ENCODE results near the gene APOD. TPM values are rescaled to one million over a fixed set of nuclear protein-coding genes. Genes with fewer than 3 reads are reported as not detected.
"Not testable (repeated sequence)": the region's sequence is repeated elsewhere in the genome, so short reads cannot be mapped to it uniquely, and the experiment has no call there.

APOD gene
- total and polyA plus RNA-seq, 8 donors, result 33.0 to 941 (median 188) TPM

DNA sequence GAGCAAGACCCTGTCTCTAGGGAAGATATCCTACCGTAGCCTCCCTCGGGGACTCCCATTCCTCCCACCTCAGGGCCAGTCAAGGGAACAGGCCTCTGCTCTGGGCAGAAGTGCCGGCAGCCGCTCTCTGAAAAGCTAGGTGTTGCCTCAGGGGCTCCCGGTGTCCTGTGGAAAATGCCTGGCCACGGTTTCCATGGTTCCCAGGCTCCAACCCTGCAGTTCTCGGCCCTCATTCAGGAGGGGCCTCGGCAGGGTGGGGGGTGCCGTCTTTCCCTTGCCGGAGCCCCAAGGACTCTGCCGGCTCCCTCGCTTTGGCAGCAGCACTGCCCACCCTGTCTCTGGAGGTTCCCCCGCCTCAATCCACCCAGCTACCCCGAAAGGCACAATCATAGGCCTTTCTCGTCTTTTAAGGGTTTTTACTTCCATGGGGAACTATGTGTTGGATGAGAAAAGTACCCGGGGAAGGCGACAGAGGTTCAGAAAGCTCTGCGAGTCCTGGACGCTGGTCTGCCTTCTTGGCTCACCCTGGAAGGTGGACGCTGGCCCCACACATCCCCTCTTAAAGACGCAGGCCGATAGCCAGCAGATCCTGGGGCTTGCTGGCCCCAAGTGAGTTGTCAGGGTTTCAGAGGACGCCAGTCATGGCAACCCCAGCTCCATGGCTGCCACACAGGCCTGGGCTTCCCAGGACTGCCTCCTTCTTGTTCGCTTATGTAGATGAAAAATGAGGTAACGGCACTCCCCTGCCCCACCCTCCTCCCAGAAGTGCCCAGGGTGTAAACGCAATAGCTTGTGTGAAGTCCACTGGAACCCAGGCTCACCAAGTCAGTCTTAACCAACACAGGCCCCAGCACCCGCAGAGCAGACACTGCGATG lies 34.3 kb upstream of the APOD start:
- WGBS, 5 donors, result 73 to 86% (median 82%) methylated on average over 21 to 24 of the region's 28 CpGs
- DNase-seq, H3K27me3 ChIP-seq: not testable (repeated sequence)

DNA sequence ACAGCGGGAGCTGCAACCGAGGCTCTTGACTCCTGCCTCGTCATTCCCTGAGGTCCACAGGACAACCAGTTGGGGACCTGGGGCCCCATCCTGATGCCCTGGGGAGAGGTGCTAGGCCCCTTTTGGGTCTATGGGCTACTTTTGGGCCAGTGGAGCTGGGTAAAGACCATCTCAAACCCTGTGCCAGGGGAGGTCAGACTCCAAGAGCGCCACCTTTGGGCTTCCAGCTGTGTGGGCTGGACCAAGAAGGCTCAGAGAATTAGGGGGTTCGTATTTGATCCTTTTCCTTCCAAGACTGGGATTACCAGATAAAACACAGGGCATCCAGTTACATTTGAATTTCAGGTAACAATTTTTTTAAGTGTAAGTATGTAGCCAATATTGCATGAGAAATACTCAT lies 33.4 kb upstream of the APOD start:
- H3K4me1 ChIP-seq; intact Hi-C loops (cut with DNase I; ENCODE audit: low total_unique reads); H3K9me3 ChIP-seq; H3K36me3 ChIP-seq; DNase-seq; H3K27me3 ChIP-seq; H3K4me3 ChIP-seq; H3K27ac ChIP-seq: not testable (repeated sequence)
- WGBS, 5 donors, result 73 to 90% (median 78%) methylated on average over 2 to 5 of the region's 5 CpGs

More for the DNA sequence above, 34.3 kb upstream of the APOD start:
- H3K9me3 ChIP-seq; intact Hi-C loops (cut with DNase I; ENCODE audit: low total_unique reads); H3K4me3 ChIP-seq; H3K36me3 ChIP-seq; H3K4me1 ChIP-seq; H3K27ac ChIP-seq: not testable (repeated sequence)

DNA sequence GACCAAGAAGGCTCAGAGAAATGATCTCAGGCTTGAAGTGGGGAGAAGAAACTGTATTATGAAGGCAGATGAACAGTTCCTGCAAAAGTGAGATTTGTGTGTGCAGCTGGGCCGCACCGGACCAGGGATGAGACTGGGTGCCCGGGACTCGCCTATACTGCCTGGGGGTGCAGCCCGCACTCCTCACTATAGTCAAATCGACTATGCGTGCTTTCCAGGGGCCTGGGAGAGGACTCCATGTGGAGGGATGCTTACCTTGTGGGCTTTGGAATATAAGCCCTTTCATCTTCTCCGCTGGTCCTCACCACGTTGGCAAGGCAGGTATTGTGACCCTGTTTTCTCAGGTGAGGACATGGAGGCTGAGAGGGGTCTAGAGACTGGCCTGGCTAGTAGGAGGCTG lies 32.9 kb upstream of the APOD start:
- Histone ChIP-seq H3K4me3 (no peak overlapping the region), H3K27ac (no peak overlapping the region), H3K36me3 (no peaks in the 10 kb centered on the region), H3K4me1 (no peaks in the 10 kb centered on the region), H3K9me3 (no peaks in the 10 kb centered on the region), H3K27me3 (peaks cover 0 to 3% (median 0%) of the 10 kb centered on the region in 3 donors)
- intact Hi-C loops (cut with DNase I; ENCODE audit: low total_unique reads), result no loop called here
- TF ChIP-seq POLR2AphosphoS5 (IDR thresholded peaks at IDR 0.05) (no peak), EP300 (IDR thresholded peaks at IDR 0.05) (no peak), POLR2A (IDR thresholded peaks at IDR 0.05) (no peak)
- TF ChIP-seq, protein P1, sequence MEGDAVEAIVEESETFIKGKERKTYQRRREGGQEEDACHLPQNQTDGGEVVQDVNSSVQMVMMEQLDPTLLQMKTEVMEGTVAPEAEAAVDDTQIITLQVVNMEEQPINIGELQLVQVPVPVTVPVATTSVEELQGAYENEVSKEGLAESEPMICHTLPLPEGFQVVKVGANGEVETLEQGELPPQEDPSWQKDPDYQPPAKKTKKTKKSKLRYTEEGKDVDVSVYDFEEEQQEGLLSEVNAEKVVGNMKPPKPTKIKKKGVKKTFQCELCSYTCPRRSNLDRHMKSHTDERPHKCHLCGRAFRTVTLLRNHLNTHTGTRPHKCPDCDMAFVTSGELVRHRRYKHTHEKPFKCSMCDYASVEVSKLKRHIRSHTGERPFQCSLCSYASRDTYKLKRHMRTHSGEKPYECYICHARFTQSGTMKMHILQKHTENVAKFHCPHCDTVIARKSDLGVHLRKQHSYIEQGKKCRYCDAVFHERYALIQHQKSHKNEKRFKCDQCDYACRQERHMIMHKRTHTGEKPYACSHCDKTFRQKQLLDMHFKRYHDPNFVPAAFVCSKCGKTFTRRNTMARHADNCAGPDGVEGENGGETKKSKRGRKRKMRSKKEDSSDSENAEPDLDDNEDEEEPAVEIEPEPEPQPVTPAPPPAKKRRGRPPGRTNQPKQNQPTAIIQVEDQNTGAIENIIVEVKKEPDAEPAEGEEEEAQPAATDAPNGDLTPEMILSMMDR (IDR thresholded peaks at IDR 0.05), result no peak
- WGBS, 5 donors, result 82 to 93% (median 90%) methylated on average over 6 to 9 of the region's 9 CpGs
- DNase-seq, result no peak

DNA sequence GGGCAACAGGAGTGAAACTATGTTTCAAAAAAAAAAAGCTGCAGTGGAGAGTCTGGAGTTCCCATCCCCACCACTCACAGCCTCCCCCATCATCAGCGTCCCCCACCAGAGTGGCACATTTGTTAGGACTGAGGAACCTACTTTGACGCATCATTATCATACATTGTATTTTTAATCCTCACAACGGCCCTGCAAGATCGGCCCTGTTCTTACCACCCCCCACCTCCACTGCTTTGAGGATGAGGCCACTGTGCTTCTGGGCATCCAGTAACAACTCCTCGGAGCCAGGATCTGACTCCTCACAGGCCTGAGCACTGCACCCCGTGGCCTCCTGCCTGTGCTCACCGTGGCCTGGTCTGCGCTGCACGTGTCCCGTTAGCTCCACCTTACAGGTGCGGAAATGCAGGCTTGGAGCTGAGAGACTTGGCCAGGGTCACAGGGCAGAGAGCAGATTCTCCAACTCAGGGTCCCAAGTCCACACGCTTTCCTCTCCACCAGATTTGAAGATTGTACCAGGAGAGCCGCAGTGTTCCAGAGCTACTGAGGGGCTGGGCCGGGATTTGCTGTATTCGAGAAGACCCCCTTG lies 32.3 kb upstream of the APOD start:
- H3K4me3 ChIP-seq; H3K27ac ChIP-seq; DNase-seq; H3K27me3 ChIP-seq; H3K4me1 ChIP-seq; H3K36me3 ChIP-seq; intact Hi-C loops (cut with DNase I; ENCODE audit: low total_unique reads); H3K9me3 ChIP-seq: not testable (repeated sequence)
- 81 to 89% (median 87%) methylated on average over 5 to 8 of the region's 15 CpGs for WGBS, 5 donors

DNA sequence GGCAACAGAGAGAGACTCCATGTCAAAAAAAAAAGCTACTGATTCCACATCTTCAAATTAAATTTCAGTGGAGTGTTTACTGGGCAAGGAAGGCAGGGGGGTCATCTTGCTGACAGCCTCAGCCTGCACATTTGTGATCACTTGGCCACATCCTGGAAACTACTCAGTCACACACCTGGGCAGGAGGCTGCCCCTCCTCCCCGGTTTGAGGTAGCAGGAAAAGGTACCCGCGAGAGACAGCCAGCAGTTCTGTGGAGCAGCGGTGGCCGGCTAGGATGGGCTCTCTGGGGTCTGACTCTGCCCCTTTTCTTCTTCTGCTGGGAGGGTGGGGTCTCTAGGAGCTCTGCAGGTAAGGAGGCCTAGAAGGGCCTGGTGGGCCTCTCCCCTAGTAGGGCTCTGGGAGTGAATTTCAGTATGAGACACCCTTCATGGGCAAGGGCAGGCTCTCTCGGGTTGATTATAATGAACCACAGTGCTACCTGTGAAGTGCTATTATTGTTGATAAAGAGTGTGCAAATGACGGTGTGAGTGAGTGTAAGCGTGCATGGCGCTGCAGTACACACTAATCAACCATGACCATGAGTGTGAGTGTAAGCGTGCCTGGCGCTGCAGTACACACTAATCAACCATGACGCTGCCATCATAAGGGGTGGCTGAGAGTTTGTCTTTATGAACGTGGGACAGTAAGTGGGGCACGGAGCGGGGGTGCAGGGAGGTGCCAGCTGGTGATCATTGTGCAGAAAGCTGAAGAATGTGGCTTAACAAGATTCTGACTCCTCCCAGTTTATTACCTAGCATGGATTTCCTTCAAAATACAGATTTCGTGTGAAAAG lies 31.1 kb upstream of the APOD start:
- intact Hi-C loops (cut with DNase I; ENCODE audit: low total_unique reads); H3K27me3 ChIP-seq; H3K4me3 ChIP-seq; H3K9me3 ChIP-seq; H3K36me3 ChIP-seq; H3K4me1 ChIP-seq: not testable (repeated sequence)
- peak in 1 of 2 donors; percentile 73 for DNase-seq
- H3K27ac ChIP-seq, result peak overlapping the region in 1 of 5 donors; percentile 58
- 30 to 70% (median 59%) methylated on average over 9 to 15 of the region's 16 CpGs for WGBS, 5 donors

DNA sequence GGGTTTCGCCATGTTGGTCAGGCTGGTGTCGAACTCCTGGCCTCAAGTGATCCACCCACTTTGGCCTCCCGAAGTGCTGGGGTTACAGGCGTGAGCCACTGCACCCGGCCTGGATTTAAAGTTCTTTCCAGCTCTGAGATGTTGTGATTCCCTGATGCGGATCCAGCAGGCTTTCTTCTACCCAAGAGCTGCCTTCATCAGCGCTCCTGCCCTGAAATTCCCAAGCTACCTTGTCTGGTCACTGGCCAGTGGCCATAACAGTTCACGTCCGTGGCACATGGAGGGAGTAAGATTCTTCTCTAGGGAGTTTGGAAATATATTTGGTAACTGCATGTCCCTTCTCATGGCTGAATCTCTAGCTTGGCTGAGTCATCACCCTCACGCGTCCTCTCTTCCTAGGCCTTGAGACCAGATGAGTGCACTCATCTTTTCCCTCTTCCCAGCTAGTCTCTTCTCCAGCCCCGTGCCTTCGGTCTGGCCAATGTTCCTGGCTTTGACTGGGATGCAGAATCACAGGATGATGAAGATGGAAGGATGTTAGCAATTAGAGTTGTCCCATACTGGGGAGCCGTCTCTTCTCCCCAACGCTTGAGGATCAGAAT lies 29.8 kb upstream of the APOD start:
- Histone ChIP-seq H3K36me3 (no peaks in the 10 kb centered on the region), H3K27ac (no peak overlapping the region), H3K27me3 (peaks cover 0 to 3% (median 0%) of the 10 kb centered on the region in 3 donors), H3K4me3 (no peak overlapping the region), H3K4me1 (no peaks in the 10 kb centered on the region), H3K9me3 (no peaks in the 10 kb centered on the region)
- intact Hi-C loops (cut with DNase I; ENCODE audit: low total_unique reads), result no loop called here
- TF ChIP-seq POLR2A (IDR thresholded peaks at IDR 0.05) (no peak), POLR2AphosphoS5 (IDR thresholded peaks at IDR 0.05) (no peak), EP300 (IDR thresholded peaks at IDR 0.05) (no peak)
- TF ChIP-seq, protein P1 (IDR thresholded peaks at IDR 0.05), result no peak
- DNase-seq, result peak in 1 of 2 donors; percentile 3
- 78 to 86% (median 81%) methylated on average over 13 to 15 of the region's 15 CpGs for WGBS, 5 donors
